ENCODE measurements around the gene GPR27.

GPR27 gene

GRCh38 chr3:71728632-71729342, 24.9 kb upstream of the GPR27 start:
- DNase-seq (ENCODE audit: low read depth in 1 of 2, low spot score in 1 of 2) = no peak

DNA sequence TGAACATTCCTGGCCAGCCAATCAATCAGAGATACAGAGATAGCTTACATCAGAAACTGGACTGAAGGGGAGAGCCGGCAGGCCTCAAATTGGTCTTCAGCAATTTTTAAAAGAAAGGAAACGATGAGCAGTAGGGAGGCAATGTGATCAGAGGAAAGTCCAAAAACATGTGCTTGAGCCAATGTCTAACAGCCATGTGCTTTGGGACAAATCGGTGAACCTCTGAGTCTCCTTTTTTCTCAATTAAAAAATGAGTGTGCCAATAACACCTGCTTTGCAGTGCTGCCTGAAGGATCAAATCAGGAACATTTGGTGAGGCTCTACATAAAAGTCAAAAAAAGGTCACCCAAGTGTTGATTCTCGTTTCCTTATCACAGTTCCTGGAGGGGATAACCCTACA, 21.0 kb upstream of the GPR27 start:
- no peak for DNase-seq (ENCODE audit: low read depth in 1 of 2, low spot score in 1 of 2)

DNA sequence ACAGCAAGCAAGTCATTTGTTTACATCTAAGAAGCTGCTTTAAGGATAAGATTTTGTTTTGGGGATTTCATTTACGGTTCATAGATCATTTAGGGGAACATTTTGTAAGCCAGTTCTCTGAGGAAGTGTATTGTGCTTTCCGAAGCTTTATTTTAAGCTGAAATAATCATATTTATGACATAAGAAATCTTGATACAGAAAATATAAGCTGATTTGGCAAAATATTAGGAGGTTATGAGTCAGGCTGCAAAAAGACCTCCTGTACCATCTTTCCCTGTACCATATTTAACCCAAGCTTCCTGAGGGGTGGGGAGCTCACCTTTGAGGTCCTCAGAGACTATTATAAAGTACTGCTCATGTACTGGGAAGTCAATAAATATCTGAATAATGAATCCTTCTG, 20.3 kb upstream of the GPR27 start:
- DNase-seq (ENCODE audit: low read depth in 1 of 2, low spot score in 1 of 2) = no peak

DNA sequence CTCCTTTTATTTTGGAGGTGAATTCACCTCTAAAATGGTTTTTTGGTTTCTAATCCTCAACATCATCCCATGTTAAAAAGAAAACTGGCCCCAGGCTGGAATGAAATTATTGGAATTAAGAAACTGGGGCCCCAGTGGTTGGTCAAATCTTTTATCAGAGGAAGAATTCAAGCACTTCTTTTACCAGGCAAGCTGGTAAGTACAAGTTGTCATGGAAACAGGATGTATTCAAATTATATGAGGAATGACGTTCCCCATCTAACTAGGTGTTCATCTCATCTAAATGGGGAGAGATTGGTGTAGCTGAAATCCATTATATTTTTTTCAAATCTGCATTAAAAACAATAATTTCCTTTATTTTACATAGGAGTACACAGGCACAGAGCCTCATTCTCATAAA, 18.8 kb upstream of the GPR27 start:
- DNase-seq (ENCODE audit: low read depth in 1 of 2, low spot score in 1 of 2) = no peak

- no peak for DNase-seq (ENCODE audit: low read depth in 1 of 2, low spot score in 1 of 2)
Observed at GRCh38 chr3:71742621-71743020, 11.0 kb upstream of the GPR27 start.

DNA sequence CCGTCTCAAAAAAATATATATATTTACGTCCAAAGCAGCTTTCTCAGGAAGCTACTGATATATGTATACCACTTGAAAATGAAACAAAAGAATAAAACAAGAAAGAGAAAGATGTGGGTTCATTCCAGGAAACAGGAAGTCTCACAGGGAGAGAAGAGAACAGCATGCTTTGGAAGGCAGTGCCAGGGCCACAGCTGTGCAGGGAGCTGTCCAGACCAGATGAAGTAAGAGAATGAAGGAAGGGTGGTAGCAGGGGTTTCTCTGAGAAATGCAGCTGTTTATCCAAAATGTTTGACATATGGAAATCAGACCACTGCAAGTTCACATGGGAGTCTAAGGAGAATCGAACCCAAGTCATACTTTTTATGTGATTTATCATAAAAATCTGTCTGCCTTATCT, 8.9 kb upstream of the GPR27 start:
- no peak for DNase-seq (ENCODE audit: low read depth in 1 of 2, low spot score in 1 of 2)

DNA sequence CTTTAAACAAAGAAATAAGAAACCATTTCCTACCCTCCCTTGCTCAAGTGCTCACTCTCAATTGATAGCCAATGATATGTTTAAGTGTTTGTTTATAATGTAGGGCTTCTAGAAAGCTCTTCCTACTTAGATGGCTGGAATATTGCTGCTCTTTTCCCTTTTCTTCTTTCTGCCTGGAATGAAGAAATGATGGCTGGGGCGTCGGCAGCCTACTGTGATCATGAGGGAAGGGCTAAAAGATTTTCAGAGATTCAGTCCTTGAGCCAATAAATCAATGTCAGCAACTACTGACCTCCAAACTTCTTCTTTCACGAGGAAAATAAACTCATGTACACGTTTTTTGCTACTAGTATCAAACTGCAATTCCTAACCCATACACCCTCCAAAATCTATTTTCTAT, 2.1 kb upstream of the GPR27 start:
- DNase-seq (ENCODE audit: low read depth in 1 of 2, low spot score in 1 of 2) = no peak

DNA sequence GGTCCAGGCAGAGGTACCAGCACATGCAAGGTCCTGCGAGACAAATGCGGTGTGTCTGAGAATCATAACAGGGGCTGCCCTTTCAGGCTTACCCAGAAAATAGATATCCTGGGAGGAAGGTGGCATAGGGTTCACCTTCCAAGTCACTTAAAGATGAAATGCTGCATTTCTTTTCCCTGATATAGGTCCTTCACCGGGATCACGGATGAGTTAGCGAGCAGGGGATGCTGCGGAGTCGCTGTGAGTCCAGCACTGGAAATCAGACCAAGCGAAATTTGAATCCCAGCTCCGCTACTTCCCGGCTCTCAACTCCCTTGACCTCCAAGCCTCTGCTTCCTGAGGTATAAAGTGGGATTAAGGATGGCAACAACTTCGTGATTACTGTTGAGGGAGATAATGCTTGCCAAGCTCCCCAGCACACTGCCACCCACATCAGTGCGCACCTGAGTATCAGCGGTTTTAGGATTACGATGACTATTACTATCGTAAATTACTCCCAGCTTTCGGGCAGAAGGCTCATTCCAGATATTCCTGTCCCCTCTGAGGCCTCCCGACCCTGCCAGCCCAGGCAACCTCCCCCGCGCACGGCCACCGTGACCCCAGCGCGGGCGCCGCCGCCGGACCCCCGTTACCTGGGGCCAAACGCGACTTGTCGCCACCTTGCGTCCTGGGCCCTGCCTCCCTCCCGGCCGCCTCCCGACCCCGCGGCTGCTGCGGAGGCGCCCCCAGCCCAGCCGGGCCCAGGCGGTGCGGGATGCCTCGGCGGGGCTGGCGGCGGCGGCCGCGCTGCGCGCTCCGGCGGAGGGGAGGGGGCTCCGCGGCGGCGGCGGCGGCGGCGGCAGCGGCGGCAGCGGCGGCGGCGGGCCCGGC, 589 bp upstream of the GPR27 start:
- DNase-seq (ENCODE audit: low read depth in 1 of 2, low spot score in 1 of 2) = no peak

DNA sequence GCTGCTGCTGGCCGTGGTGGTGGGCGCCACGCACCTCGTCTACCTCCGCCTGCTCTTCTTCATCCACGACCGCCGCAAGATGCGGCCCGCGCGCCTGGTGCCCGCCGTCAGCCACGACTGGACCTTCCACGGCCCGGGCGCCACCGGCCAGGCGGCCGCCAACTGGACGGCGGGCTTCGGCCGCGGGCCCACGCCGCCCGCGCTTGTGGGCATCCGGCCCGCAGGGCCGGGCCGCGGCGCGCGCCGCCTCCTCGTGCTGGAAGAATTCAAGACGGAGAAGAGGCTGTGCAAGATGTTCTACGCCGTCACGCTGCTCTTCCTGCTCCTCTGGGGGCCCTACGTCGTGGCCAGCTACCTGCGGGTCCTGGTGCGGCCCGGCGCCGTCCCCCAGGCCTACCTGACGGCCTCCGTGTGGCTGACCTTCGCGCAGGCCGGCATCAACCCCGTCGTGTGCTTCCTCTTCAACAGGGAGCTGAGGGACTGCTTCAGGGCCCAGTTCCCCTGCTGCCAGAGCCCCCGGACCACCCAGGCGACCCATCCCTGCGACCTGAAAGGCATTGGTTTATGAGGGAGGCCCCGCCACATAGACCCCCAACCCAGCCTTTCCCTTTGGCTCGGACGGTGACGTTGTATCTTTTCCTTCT, 1.1 kb downstream of the GPR27 start:
- DNase-seq (ENCODE audit: low read depth in 1 of 2, low spot score in 1 of 2) = no peak

- DNase-seq (ENCODE audit: low read depth in 1 of 2, low spot score in 1 of 2) = no peak
Observed at GRCh38 chr3:71758091-71758490, 4.4 kb downstream of the GPR27 start.

DNA sequence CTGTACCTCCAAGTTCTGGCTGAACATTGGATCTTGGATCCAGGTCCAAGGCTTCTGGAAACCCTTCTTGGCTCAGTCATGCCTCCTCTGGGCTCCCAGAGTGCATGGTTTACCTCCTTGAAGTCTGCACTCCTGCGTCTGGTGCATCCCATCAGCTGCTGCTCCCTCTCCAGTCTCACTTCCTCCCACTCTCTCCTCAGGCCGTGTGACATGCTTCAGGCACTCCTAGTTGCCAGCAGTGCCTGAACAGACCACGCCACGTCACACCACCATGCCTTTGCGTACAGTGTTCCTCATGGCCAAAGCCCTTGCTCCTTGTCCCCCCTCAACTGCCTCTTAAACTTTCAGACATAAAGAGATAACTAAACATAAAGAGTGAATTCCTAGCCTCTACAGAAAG, 5.7 kb downstream of the GPR27 start:
- no peak for DNase-seq (ENCODE audit: low read depth in 1 of 2, low spot score in 1 of 2)

DNA sequence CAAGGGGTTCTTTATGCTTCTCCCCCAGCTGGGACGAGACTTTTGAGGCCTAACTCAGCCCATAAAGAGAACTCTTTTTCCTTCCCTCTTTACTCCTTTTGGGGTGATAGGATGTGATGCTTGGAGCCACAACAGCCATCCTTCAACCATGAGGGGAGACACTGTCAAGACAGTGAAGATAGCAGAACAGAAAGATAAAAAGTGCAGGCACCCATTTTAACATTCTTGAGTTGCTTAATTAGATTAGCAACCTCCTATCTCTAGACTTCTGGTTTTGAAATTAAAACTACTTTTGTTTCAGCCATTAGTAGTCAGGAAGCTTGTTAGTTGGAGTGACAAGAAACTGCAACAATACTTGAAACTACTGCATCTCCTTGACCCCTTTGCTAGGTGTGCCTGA, 6.5 kb downstream of the GPR27 start:
- no peak for DNase-seq (ENCODE audit: low read depth in 1 of 2, low spot score in 1 of 2)

DNA sequence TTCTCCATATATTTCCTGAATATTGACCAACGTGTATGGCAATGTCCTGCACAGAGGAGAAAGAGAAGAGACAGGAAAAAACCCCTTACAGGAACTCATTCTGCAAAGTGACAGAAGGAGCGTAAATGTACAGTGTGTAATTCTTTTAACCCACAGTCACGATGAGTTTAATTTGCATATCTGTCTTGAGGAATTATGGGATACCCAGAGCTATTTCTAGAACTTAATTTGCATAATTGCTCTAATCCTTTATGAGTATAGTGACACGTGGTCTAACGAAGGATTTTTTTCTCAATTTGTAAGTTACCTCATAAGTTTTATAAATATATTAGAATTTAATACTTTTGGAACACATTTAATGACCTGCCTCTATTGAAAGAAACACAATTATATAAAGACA, 9.8 kb downstream of the GPR27 start:
- no peak for DNase-seq (ENCODE audit: low read depth in 1 of 2, low spot score in 1 of 2)

DNA sequence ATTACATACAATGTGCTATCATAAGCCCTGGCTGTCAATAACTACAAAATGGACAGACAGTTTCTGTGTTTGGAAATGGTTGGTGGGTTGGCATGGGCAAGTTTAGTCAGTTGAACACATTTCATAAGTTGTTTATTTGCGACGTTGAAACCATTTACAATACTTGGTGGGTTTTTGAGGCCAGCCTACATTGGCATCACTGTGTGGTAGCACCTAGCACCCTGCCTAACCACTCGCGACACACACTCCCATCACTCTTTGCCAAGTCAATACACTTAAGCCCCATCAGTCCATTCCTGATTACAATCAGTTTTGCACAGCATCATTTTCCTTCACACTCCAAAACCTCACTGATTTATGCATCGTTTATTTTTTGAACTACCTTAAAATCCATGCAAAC, 17.5 kb downstream of the GPR27 start:
- no peak for DNase-seq (ENCODE audit: low read depth in 1 of 2, low spot score in 1 of 2)

DNA sequence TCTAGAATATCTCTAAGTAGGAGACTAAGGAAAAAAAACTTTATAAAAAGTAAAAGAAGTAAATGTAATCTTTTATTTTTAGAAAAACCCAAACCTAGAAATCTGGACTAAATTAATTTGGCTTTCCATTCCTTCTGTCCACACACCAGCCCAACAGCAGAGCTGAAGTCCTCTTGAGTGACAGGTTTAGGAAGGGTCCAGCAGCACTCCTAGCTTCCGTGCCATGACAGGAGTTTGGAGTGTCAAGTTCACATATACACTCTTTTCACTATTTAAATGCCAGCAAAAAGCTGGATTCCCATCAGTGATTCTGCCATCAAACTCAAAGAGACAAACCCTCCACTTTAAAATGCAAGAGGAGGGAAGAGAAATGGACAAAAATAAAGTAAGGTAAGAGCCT, 18.2 kb downstream of the GPR27 start:
- DNase-seq (ENCODE audit: low read depth in 1 of 2, low spot score in 1 of 2) = no peak

- no peak for DNase-seq (ENCODE audit: low read depth in 1 of 2, low spot score in 1 of 2)
Observed at GRCh38 chr3:71776538-71776937, 22.9 kb downstream of the GPR27 start.

- DNase-seq (ENCODE audit: low read depth in 1 of 2, low spot score in 1 of 2) = no peak
Observed at GRCh38 chr3:71778353-71778752, 24.7 kb downstream of the GPR27 start.

GRCh38 chr3:71779674-71780377, 26.2 kb downstream of the GPR27 start:
- DNase-seq (ENCODE audit: low read depth in 1 of 2, low spot score in 1 of 2) = no peak

GRCh38 chr3:71780430-71780829, 26.8 kb downstream of the GPR27 start:
- no peak for DNase-seq (ENCODE audit: low read depth in 1 of 2, low spot score in 1 of 2)

DNA sequence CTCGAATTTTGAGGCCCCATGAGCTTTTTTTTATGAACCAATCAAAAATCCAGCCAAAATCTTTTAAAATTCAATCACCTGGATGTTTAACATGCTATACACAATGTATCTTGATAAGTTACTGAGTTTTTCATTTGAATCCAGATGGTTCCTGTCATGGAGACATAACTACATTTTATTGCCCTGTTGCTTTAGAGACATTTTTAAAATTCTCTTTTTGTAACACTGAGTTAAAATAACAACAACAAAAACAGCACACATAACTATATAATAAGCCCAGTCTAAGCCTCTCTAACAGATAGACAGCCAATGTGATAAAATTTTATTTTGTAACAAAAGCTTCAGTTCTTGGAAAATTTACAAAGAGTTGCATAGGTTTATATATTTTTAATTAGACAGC, 29.5 kb downstream of the GPR27 start:
- DNase-seq (ENCODE audit: low read depth in 1 of 2, low spot score in 1 of 2) = no peak

- no peak for DNase-seq (ENCODE audit: low read depth in 1 of 2, low spot score in 1 of 2)
Observed at GRCh38 chr3:71784201-71784913, 30.7 kb downstream of the GPR27 start.

Measured in stimulated activated CD4-positive, alpha-beta T cell treated with anti-CD3 and anti-CD28 coated beads, Interleukin-15, amount 100 ng/mL, for 1 hour (primary cell).